Measurements from ENCODE around the gene MLN.

Gene MLN

DNA sequence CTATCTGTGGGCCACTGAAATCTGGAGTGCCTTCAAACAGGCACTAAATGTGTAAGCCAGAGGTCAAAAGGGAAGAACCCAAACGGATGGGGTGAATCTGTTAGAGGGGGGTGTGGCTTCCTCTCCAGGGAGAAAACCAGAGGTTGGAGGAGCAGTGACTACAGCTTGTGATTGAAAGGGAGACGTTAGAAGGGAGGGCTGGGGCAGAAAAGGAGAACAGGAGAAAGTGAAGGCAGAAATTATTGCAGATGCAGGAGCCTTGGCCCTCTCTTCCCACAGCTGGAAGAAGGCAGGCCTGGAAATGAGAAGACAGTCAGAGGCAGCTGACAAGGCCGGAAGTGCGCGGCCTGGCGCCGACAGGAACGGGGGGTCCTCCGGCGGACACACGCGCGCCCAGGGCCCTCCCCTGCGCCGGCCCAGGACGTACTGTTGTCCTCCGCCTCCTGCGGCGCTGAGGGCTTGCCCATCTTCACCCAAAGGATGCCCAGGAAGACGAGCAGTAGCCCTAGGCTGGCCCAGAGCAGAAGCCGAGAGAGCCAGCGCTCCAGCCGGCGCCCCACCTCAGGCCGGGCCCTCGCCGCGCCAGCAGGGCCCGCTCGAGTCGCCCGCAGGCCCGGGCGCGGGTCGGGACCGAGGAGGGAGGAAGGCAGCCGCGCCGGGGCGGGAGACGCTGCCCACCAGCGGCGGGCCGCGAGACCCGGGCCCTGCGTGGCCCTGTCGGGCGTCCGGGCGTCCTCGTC lies 15.7 kb downstream of the MLN start:
- peak; percentile 49 for DNase-seq

DNA sequence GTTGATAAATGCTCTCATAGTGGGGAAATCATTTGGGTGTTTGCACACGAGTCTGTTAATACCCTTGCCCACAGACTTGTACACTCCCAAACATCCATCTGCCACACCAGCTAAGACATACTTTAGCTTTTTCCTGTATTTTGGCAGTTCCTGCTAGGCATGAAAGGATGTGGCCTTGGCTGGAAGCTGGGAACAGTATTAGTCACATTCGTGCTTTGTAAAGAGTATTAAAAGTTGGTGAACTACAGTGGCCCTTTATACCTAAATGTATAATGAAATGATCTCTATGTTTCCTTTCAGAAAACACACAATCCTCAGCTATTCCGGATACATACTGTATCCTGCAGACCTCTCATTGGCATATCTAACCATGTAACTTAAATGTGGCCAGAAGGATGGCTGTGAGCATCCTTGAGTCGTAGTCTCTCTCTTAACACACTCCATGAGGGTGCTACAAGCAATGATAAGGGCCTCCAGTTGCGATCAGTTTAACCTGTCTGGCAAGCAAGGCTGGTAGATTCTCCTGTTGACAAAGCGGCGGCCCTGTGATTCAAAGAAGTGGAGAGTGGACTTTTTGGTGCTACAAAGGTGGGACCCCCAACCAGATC lies 16.4 kb downstream of the MLN start:
- DNase-seq: no peak

DNA sequence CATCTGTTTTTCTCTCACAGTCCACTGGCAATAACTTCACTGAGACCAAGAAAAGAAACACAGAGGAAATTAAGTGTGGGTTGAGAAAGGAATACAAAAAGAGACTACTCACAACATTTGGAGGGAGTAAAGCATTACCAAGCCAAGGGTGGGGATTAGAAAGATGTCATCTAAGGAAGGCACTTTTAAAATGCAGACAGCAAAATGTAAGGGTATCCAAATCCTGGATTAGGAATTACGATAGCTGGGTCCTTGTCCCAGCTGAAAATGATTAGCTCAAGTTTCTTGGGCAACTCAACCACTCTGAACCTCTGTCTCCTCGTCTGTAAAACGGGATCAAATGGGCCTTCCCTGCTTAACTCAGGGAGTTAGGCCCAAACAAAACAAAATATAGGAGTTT lies 17.1 kb downstream of the MLN start:
- no peak for DNase-seq

DNA sequence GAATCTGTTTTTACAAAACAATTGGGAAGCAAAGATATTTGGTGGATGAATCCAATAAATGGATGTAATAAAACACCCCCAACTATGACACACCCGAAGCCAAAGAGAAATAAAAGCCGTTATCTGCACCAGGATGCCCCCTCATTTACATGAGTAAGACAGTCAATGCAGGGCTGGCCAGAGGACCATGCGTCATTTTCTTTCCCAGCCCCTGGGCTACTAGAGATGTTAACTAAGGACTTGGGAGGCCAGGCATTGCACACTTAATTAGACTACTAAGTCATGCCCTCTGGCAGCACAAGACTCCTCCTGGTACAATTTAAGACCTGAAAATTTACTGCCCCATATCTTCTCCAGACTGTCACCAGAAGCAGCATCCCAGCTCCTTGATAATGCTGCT lies 18.0 kb downstream of the MLN start:
- DNase-seq: no peak

DNA sequence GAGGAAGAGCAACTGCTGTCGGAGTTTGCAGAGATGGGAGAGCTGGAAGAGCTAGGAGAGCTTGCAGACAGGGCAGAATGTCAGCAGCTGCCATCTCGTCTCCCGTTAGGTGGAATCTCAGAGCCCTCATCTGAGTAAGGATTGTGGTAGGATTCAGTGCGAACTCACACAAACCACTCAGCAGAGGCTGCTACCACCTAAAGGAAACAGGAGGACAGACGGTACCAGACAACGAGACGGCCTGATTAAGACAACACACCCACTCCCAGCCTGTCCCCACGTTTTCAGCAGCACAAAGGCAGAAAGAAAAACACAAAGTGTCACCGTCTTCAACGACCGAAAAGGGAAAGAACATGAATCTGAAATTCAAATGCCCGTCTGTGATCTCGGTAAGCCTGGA lies 19.0 kb downstream of the MLN start:
- DNase-seq: no peak

DNA sequence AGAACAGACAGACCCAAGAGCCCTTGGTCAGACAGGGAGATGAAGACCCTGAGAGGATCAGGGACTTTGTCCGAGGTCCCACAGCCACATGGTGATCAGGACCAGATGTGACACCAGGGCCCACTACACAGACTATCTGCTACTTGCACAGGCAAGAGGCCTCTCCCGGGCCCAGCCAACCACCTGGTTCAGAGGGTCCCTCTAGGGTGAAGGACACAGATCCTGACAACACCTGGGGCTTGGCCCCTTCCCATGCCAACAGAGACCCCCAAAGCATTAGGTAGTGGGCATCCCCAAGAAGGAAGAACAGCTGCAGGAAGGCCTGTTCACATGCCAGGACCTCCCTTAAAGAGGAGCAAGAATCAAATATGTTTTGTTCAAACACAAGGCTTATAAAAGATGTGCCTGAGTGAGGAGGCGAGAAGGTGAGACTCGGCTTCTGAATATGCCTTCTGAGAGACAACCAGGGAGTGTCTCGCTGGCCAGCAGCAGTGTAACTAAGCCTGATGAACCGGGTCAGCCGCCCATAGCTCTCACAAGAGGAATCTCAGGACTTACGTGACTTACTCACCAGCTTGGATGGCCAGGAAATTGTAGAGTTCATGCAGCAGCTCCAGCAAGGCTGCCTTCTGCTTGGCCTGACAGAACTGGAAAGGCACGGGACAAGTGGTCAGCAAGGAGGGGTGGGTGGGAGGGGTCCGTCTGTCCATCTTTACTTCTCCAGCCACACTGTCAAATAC lies 19.9 kb downstream of the MLN start:
- DNase-seq: no peak

DNA sequence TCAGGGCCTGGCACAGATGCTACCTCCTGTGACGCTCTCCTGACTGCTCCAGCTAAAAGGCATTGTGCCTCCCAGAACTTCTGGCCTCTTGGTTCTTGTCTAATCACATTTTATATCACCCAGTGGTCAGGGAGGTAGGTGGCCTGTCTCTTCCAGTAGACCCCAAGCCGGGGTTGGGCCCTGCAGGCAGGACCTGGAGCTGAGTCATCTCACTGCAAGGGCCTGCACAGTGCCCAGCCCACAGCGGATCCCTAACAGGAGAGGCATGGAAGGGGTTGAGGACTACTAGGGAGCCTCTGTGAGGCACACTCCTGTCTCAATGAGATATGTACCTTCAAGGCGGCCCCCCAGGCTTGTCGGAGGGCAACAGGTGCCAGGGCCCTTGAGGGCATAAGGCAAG lies 21.2 kb downstream of the MLN start:
- DNase-seq: no peak

DNA sequence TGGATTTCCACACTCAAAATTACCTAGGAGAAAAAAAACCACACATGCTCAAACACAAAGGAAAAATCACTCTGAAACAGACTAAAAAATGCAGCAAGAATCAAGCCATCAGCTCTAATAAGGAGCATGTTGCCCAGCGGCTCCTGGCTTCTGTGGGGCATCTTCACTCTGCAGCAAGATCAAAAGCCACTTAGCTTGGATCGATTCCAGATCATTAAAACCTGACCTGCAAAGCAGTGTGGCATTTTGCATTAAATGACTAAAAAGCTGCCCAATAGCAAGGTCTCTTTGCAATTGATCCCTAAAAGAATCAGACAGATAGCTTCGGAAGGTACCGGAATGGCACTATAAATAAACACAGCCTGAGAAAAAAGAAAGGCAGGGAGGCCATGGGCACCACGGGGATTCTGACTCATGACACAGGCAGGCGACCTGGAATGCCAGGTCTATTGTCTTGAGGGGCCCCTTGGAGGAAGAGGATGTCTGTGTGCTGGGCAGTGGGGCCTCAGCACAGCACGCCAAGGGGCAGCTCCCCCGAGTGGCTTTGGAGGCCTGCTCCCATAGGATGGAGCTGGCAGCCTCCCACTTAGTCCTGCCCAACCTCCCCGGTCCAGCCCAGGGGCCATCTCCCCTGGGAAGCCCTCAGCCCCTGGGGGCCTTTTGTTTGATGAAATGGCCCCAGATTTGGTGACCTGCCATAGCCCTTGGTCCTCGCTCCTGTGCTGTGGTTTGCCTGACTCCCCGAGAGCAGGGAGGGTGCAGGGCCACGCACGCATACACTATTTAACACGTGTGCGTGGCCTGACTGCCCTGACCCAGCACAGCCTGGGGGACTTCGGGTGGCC lies 22.4 kb downstream of the MLN start:
- DNase-seq: no peak

DNA sequence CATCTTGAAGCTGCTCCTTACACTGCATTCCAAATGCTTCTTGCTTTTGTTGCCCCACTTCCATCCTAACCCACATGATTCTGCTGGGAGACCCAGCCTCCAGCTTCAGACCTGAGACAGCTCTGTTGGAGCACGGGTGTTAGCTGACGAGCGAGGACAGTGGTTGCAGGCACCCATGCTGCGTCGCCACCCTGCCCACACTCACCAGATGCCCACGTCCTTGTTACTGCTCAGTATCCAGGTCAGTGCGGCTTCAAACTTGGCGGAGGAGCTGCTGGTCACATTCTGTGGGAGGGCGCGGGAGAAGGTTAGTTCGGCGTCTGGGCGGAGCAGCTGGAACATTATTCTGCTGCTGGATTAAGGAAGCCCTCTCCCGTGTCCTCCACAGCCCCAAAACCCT lies 23.9 kb downstream of the MLN start:
- DNase-seq: no peak

DNA sequence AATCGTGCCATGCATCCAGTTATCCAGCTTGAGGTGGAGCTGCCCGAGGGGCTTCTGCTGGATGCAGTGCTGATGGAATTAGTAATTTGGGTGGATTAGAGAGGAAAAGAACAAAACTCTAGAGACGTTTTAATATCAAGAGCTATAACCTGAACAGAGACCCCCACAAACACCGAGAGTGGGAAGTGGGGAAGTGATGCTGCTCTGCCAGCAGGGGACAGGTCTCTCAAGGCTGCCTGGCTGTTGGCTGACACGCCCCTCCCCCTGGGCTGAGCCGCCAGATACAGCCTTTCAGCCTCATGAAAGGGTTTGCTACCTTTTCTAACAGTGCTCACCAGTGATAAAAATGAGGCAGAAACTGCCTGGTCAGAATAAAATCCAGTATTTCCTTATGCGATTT lies 24.5 kb downstream of the MLN start:
- no peak for DNase-seq

DNA sequence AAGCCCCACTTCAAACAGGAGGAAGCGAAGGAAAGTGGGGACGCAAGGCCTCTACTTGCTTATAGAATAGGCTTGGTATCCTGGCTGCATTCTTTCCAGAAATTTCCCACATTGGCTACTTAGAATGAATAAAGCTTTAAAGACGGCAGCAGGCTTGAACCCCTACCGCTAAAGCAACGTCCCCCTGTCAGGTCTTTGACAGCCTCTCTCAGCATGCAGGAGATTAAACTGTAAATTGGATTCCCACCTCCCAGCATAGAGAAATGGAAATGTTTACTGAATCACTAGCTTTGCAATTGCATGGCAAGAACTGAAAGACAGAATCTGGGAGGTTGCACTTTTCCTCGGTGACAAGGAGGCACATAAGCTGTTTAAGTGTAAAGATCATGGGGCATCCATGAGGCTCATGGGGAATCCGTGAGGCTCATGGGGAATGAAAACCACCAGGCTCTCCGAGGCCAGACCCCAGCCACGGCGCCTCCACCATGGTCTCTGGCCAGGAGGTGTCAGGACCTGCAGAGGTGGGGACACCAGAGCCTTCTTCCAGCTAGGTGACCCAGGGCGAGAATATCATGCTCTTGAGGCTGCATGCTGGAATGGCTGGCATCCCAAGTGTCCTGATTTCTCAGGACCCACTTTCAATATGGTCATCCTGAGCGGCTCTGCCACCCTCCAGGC lies 25.2 kb downstream of the MLN start:
- DNase-seq: no peak

DNA sequence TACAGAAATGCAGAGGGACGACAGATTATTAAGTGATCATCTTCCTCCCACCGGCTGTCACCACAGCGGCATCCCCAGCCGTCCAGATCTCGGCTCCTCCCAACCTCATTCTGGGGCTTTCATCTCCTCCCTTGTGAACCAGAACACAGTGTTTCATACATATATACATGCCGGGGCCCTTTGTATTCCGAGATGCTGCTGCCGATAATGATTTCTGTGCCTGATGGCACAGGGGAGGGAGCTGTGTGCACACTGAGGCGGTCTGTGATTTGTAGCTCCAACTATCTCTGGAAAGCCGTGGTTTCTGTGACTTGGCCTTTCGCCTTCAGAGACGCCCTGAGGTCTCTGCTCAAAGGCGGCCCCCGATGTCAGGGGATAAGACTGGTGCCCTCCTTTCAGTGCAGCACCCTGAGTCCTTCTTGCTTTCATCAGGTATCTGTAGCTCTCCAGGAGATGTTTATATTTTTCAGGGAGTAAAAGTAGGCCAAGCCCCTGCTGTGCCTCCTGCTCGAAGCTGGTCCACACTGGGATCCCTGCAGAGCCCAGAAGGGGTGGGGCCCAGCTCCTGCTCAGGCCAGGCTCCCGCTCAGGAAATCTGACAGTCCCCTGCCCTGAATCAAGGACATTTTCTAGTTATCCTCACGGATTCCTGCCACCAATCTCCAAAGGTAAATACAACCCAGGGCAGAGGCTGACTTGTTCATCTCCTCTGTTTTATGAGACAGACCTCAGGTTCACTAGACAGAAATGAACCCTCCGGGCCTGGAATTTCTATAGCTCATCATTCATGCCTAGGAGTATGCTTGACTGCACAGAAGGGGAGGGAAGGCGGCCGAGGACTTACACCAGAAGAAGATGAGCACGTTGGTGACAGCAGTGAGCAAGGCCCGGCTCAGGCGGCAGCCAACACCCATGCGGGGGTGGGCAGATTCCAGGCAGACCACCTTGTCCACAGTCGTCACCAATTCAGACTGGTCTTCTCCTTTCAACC lies 26.1 kb downstream of the MLN start:
- DNase-seq: no peak

DNA sequence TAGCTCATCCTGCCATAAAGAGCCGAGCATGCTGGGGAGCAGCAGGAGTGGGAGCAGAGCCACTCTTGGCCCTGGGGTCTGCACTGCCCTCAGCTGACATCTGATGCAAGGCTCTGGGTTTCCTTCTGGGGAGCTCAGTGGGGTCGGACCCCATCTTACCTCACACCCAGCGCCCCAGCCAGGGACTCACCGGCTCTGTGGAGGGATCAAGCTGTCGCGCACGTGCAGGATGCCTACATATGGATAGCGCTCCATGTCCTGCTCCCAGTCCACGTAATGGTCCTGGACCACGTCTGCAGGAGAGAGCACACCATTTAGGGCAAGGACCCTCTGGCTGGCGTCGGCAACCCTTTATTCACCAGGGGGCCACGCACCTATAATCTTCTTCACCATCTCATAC lies 27.0 kb downstream of the MLN start:
- no peak for DNase-seq

DNA sequence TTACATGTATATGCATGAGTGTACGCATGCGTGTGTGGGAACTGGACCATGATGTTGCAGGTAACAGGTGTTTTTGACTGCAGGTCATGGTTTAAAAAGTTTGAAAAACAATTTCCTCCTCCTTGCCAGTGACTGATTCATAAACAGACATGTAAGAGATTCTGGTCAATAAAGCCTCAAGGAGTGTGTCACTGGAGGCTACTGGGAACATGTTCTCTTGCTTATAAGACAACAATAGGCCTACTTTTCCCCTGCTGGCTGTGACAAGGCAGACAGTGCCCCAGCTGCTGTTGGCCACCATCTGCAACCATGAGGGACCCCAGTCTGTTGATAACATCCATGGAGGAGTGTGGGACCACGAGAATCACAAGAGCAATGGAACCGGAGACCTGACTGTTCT lies 27.6 kb downstream of the MLN start:
- DNase-seq: no peak

DNA sequence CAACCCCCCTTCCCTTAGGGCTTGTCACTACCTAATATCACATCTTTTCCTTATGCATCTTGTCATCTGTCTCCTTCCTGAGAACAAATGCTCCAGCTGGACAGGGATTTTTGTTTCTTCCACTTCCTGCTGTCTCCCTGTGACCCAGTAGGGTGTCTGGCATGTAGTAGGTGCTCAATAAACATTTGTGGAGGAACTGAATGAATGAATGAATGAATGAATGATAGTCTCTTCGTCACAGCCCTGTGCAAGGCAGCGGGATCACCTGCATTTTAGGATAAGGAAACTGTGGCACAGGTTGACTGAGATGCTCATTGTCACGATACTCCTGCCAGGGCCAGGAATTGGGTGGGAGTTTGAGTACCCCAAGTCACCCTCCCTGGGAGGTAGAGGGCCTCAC lies 29.0 kb downstream of the MLN start:
- DNase-seq: no peak

DNA sequence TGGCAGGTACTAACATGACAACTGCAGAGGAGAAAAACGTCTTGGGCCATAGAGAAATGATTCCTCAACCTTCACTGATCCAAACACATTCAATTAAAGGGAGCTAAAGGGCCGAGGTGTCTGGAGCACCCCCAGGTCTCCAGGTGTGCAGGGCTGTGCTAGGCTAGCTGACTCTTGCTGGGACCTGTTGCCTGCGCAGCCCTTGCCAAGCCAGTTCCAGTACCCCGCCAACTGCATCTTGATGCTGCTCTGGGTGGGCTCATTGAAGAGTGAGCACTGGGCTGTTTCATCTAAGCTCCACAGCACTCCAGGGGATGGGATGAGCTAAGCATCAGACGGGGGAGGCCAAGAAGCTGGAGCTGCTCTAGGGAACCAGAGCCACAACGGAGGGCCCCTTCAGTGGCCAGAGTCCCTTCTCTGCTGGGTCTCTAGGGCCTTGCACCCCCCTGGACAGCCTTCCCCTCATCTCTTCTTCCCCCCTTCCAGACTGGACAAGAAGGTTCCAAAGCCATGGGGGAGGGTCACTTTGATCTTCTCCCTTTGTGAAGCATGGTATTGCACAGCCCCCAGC lies 30.8 kb downstream of the MLN start:
- DNase-seq: no peak

DNA sequence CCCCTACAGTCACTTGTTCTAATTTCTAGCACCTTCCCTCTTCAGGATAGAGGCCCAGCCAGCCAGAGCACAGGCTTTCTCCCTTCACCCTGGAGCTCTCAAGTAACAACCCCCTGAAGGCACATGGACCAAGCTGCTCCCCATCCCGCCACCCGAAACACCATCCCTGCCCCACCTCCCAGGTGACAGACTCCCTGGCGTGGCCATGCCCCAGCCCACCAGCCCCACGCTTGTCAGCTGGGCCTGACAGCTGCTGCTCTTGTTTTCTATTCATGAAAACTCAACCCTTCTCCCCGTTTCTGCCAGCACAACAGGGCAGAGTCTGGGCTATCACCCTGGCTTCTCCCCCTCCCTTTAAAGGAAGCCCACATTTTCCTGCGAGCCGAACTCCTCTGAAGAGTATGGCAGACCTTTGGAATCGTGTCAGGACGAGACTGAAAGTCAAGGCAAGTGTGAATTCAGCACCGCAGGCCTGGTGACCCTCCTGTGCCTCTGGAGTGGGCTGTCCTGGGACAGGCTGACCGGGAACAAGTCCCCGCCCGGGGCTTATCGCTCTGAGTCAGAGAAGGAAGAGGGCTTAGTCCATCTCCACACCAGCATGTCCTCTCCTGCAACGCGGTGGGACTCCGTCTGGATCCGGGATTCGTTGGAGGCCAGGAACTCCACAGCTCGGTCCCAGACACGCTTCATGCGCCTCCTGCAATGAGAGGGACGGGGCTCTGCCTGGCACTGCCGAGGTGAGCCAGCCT lies 31.5 kb downstream of the MLN start:
- DNase-seq: no peak

DNA sequence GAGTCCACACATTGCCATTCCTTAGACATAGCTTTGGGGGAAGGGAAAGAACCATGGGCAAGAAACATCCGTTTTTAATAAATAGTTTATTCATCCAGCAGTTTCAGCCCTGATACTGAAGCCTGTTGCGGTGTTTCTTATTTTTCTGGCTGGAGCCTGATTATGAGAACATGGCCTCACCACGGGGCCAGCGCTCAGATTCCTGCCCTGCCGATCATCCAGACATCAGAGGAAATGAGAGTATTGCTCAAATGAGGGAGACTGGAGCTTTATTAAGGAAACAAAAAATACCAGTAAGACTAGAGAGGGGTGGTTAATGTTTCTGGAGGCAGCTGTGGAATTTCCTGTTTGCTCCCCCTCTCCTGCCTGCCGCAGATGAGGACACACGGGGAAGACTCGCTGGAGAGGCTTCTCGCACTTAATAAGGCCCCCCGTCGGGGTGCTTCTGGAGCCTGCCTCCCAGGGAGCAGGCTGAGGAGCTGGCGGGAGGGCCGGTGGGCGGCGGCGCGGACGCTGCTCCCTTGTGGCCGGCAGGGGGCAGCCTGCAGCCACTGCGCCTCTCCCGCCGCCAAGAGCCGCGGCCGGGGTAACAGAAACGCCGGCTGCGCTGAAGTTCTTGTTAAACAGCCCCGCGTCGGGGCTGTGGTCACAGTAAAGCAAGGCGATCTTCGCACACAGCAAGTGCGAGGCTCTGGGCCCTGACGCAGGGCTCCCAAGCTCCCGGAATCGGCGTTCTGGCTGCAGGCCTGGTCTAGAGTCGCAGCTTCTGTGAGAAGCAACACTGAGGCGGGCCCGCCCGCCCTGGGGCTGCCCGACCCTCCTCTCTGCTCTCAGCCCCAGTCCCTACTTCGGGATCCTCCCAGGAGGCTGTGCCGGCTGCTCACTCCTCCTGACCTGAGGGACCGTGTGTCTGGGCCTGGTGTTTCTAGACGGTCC lies 32.4 kb downstream of the MLN start:
- DNase-seq: peak; percentile 60

DNA sequence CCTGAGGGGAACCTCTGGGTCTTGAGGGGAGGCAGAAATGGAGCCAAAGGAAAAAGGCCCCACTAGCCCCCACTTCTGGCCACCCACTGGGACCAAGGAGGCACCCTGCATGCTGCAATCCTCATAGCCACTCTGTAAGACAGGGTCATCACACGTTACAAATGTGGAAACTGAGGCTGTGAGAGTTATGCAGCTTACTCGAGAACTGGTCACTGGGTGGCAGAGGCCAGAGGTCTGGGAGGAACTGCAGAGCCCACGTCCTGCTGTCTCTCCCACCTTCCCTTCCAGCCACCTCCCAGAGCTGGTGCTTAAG lies 33.0 kb downstream of the MLN start:
- DNase-seq: no peak
